ENCODE measurements around the gene OR10W1. TPM values are rescaled to one million over a fixed set of nuclear protein-coding genes. Genes with fewer than 3 reads are reported as not detected.

The OR10W1 gene
- total RNA-seq, 1 experiment from 2014 or later, result not detected

DNA sequence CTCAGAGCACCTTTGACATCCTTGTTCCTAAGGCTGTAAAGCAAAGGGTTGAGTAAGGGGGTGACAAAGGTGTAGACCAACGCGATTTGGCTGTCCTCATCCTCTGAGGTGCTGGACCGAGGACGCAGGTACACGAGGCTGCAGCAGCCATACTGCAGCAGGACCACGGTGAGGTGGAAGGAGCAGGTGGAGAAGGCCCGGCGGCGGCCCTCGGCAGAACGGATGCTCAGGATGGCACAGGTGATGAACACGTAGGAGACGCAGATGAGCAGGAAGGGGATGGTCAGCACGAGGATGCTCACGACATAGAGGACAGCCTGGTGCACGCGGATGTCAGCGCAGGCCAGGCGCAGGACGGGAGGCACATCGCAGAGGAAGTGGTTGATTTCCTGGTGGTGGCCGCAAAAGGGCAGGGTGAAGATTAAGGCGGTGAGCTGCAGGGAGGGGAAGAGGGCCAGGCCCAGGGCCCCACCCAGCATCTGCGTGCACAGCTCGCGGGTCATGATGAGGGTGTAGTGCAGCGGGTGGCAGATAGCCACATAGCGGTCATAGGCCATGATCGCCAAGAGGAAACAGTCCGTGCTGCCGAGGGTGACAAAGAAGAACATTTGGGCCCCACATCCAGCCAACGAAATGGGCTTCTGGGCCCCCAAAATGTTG lies 40.0 kb downstream of the OR10W1 start:
- CTCF ChIA-PET, result no interaction called here
- Histone ChIP-seq H3K9me3 (ENCODE audit: insufficient read depth, low read depth) (no peaks in the 10 kb centered on the region), H3F3A (ENCODE audit: insufficient read depth, low read depth) (no peaks in the 10 kb centered on the region), H3K79me2 (ENCODE audit: low read depth) (no peaks in the 10 kb centered on the region), H3K27me3 (ENCODE audit: insufficient read depth, low read depth) (no peaks in the 10 kb centered on the region), H3K4me3 (no peak overlapping the region), H3K4me2 (no peak overlapping the region), H3K27ac (no peak overlapping the region), H2AFZ (no peak overlapping the region), H4K20me1 (ENCODE audit: insufficient read depth) (no peaks in the 10 kb centered on the region), H3K4me1 (replicated peaks; ENCODE audit: insufficient read depth) (no peaks in the 10 kb centered on the region), H3K9me2 (ENCODE audit: insufficient read depth) (no peaks in the 10 kb centered on the region), H3K36me3 (ENCODE audit: low read depth) (no peaks in the 10 kb centered on the region)
- BruUV-seq (replicated peaks), result no TSS peak
- POLR2A ChIA-PET (ENCODE audit: unreplicated experiment), result interaction anchor here (0.6 kb wide), 1 partner anchor 58 kb away, joined by 5 read pairs; no protein-coding TSS in a partner anchor
- DNase-seq, result no peak
- intact Hi-C loops (cut with micrococcal nuclease; ENCODE audit: unreplicated experiment), result no loop called here
- TF ChIP-seq, protein P1, sequence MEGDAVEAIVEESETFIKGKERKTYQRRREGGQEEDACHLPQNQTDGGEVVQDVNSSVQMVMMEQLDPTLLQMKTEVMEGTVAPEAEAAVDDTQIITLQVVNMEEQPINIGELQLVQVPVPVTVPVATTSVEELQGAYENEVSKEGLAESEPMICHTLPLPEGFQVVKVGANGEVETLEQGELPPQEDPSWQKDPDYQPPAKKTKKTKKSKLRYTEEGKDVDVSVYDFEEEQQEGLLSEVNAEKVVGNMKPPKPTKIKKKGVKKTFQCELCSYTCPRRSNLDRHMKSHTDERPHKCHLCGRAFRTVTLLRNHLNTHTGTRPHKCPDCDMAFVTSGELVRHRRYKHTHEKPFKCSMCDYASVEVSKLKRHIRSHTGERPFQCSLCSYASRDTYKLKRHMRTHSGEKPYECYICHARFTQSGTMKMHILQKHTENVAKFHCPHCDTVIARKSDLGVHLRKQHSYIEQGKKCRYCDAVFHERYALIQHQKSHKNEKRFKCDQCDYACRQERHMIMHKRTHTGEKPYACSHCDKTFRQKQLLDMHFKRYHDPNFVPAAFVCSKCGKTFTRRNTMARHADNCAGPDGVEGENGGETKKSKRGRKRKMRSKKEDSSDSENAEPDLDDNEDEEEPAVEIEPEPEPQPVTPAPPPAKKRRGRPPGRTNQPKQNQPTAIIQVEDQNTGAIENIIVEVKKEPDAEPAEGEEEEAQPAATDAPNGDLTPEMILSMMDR (conservative IDR thresholded peaks at IDR 0.05), result no peak
- no peak for TF ChIP-seq EZH2 (IDR thresholded peaks at IDR 0.05; ENCODE audit: low read depth)

DNA sequence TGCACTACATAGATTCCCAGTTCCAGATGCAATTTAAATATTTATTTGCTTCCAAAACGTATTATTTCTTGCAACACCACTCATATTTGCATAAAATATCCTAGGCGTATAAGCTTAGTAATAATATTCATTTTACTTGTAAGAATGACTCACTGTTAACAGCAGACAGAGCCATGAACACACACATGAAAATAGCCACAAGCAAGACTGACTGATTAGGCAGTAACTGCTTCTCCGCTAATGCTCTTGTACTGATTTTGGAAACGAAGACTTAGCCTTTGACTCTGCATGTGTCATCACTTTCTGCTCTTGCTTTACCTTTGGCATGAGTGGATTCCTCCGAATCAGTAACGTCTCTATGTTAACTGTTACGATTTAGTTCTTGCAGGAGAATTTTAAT lies 45.3 kb downstream of the OR10W1 start:
- H3K4me1 ChIP-seq (replicated peaks; ENCODE audit: insufficient read depth), result no peaks in the 10 kb centered on the region

More for the DNA sequence above, 45.3 kb downstream of the OR10W1 start:
- no peaks in the 10 kb centered on the region for H3K9me2 ChIP-seq (ENCODE audit: insufficient read depth)
- no TSS peak for BruUV-seq (replicated peaks)
- H3K27ac ChIP-seq, result no peak overlapping the region
- no peak overlapping the region for H3K4me2 ChIP-seq
- ChIA-PET POLR2A (ENCODE audit: unreplicated experiment) (no interaction called here), CTCF (no interaction called here)
- H3K9me3 ChIP-seq (ENCODE audit: insufficient read depth, low read depth), result no peaks in the 10 kb centered on the region
- H3K27me3 ChIP-seq (ENCODE audit: insufficient read depth, low read depth), result no peaks in the 10 kb centered on the region
- no peak for DNase-seq
- TF ChIP-seq EZH2 (IDR thresholded peaks at IDR 0.05; ENCODE audit: low read depth), result no peak
- TF ChIP-seq, protein P1 (conservative IDR thresholded peaks at IDR 0.05), result no peak
- no peak overlapping the region for H2AFZ ChIP-seq
- H4K20me1 ChIP-seq (ENCODE audit: insufficient read depth), result no peaks in the 10 kb centered on the region
- no peaks in the 10 kb centered on the region for H3K36me3 ChIP-seq (ENCODE audit: low read depth)
- no peak overlapping the region for H3K4me3 ChIP-seq
- intact Hi-C loops (cut with micrococcal nuclease; ENCODE audit: unreplicated experiment), result no loop called here
- H3K79me2 ChIP-seq (ENCODE audit: low read depth), result no peaks in the 10 kb centered on the region
- no peaks in the 10 kb centered on the region for H3F3A ChIP-seq (ENCODE audit: insufficient read depth, low read depth)

Other genes starting within 250 kb of the OR10W1 start
- gene OR9Q1, start 244.4 kb downstream of the OR10W1 start, total RNA-seq (2021), result not detected in 2 replicates
- gene OR6Q1, start 237.3 kb downstream of the OR10W1 start, total RNA-seq (2021), result not detected in 2 replicates
- gene OR9I1, start 142.7 kb downstream of the OR10W1 start, total RNA-seq (2021), result not detected in 2 replicates
- not detected in 2 replicates for gene OR9Q2, start 79.2 kb downstream of the OR10W1 start, total RNA-seq (2021)
- not detected in 2 replicates for gene OR1S2, start 64.1 kb downstream of the OR10W1 start, total RNA-seq (2021)
- gene OR1S1, start 55.5 kb downstream of the OR10W1 start, total RNA-seq (2021), result not detected in 2 replicates
- gene OR10Q1, start 39.3 kb downstream of the OR10W1 start, total RNA-seq (2021), result not detected in 2 replicates
- gene OR5B17, start 90.8 kb upstream of the OR10W1 start, total RNA-seq (2021), result not detected in 2 replicates
- not detected in 2 replicates for gene OR5B3, start 138.6 kb upstream of the OR10W1 start, total RNA-seq (2021)
- gene OR5B2, start 159.9 kb upstream of the OR10W1 start, total RNA-seq (2021), result not detected in 2 replicates
- not detected in 2 replicates for gene OR5B12, start 174.0 kb upstream of the OR10W1 start, total RNA-seq (2021)
- not detected in 2 replicates for gene OR5B21, start 239.8 kb upstream of the OR10W1 start, total RNA-seq (2021)

All from PC-9 (cell line).